GM12891 (cell line): ENCODE measurements around the gene TMEM132D.

Source experiments
- POLR2A ChIP-seq: IDR thresholded peaks from 2 replicates; pipeline ENCODE4 v1.6.1; 2011; ENCODE audit warnings: low read depth, low read length, control low read depth
- POLR2AphosphoS5 ChIP-seq: IDR thresholded peaks from 2 replicates; pipeline ENCODE4 v1.6.1; 2011; ENCODE audit warnings: low read depth, low read length, control low read depth

DNA sequence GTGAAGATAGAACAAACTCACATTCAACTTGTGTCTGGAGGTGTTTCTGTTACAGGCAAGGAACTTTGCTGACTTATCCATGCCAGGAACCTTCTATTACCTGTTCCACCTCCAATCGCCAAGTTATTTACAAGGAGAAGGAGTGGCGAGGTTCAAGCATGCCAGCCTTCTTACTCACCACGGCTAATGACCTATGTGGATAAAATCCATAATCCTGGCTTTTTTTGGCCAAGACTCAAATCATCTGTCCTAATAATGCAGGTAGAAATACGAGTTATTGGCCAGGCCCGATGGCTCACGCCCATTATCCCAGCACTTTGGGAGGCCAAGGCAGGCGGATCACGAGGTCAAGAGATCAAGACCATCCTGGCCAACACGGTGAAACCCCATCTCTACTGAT lies 241.6 kb downstream of the TMEM132D start:
- no peak for TF ChIP-seq POLR2A
- no peak for TF ChIP-seq POLR2AphosphoS5
